Embryonic facial prominence (tissue), 1 donor: ENCODE measurements around the gene SDHA.
"Not testable (repeated sequence)": the region's sequence is repeated elsewhere in the genome, so short reads cannot be mapped to it uniquely, and the experiment has no call there.

ENCODE experiments used
- DNase-seq: peaks from one replicate; pipeline ENCODE4 v3.0.0-alpha.2; 2016; ENCODE audit errors: extremely low spot score

The SDHA gene

GRCh38 chr5:198516-199196 is 19.5 kb upstream of the SDHA start:
- DNase-seq, result no peak

GRCh38 chr5:199197-199949 is 18.7 kb upstream of the SDHA start:
- DNase-seq, result no peak

- no peak for DNase-seq
Observed at GRCh38 chr5:199950-200645, 18.0 kb upstream of the SDHA start.

GRCh38 chr5:200985-201384 is 17.1 kb upstream of the SDHA start:
- DNase-seq, result no peak

GRCh38 chr5:201672-202071 is 16.4 kb upstream of the SDHA start:
- DNase-seq, result no peak

GRCh38 chr5:203246-203930 is 14.7 kb upstream of the SDHA start:
- DNase-seq, result no peak

- no peak for DNase-seq
Observed at GRCh38 chr5:204001-204400, 14.1 kb upstream of the SDHA start.

GRCh38 chr5:204462-204861 is 13.7 kb upstream of the SDHA start:
- no peak for DNase-seq

GRCh38 chr5:204966-205670 is 13.0 kb upstream of the SDHA start:
- no peak for DNase-seq

- DNase-seq, result no peak
Observed at GRCh38 chr5:206406-206805, 11.7 kb upstream of the SDHA start.

GRCh38 chr5:206927-207536 is 11.1 kb upstream of the SDHA start:
- no peak for DNase-seq

GRCh38 chr5:207599-207998 is 10.5 kb upstream of the SDHA start:
- no peak for DNase-seq

GRCh38 chr5:208449-209114 is 9.5 kb upstream of the SDHA start:
- no peak for DNase-seq

- DNase-seq, result no peak
Observed at GRCh38 chr5:213803-214395, 4.2 kb upstream of the SDHA start.

- not testable (repeated sequence) for DNase-seq
Observed at GRCh38 chr5:215256-215655, 2.9 kb upstream of the SDHA start.

GRCh38 chr5:216076-216475 is 2.0 kb upstream of the SDHA start:
- DNase-seq, result not testable (repeated sequence)

GRCh38 chr5:218457-219291 is 554 bp downstream of the SDHA start:
- DNase-seq, result no peak

- no peak for DNase-seq
Observed at GRCh38 chr5:219460-219863, 1.3 kb downstream of the SDHA start.

- no peak for DNase-seq
Observed at GRCh38 chr5:219991-220390, 1.9 kb downstream of the SDHA start.
